HEK293 (cell line): ENCODE results near the gene TRIM72.

Experiments
- PRDM2 ChIP-seq: fragments of 450-650 bp; formaldehyde crosslinking; IDR thresholded peaks from 2 replicates; pipeline ENCODE4 v1.5.1; 2016; ENCODE audit warnings: missing biosample characterization, missing genetic modification characterization, borderline replicate concordance
- REST ChIP-seq: fragments of 450-650 bp; formaldehyde crosslinking; IDR thresholded peaks from 2 replicates; pipeline ENCODE4 v1.5.1; 2016; ENCODE audit warnings: missing biosample characterization, missing genetic modification characterization
- TCF7L2 ChIP-seq: IDR thresholded peaks from 2 replicates; pipeline ENCODE4 v1.6.1; 2011; ENCODE audit warnings: low read depth, mild to moderate bottlenecking, inconsistent platforms, low read length, moderate library complexity, borderline replicate concordance
- YY1 ChIP-seq: fragments of 450-650 bp; formaldehyde crosslinking; IDR thresholded peaks from 2 replicates; pipeline ENCODE4 v1.5.1; 2018; ENCODE audit warnings: missing biosample characterization, missing genetic modification characterization
- ZBTB1 ChIP-seq: fragments of 450-650 bp; formaldehyde crosslinking; IDR thresholded peaks from 2 replicates; pipeline ENCODE4 v1.5.1; 2016; ENCODE audit warnings: missing biosample characterization, missing genetic modification characterization
- ZNF174 ChIP-seq: fragments of 450-650 bp; formaldehyde crosslinking; IDR thresholded peaks from 2 replicates; pipeline ENCODE4 v1.5.0; 2017; ENCODE audit warnings: missing biosample characterization, mild to moderate bottlenecking, missing genetic modification characterization
- ZNF19 ChIP-seq: fragments of 450-650 bp; formaldehyde crosslinking; IDR thresholded peaks from 2 replicates; pipeline ENCODE4; 2016; ENCODE audit warnings: missing biosample characterization, missing genetic modification characterization, low read depth
- ZNF302 ChIP-seq: fragments of 450-650 bp; formaldehyde crosslinking; IDR thresholded peaks from 2 replicates; pipeline ENCODE4 v1.5.1; 2016; ENCODE audit warnings: missing biosample characterization, missing genetic modification characterization, low read depth
- ZNF544 ChIP-seq: fragments of 450-650 bp; formaldehyde crosslinking; IDR thresholded peaks from 2 replicates; pipeline ENCODE4 v1.5.0; 2017; ENCODE audit warnings: missing biosample characterization, missing genetic modification characterization
- ZNF645 ChIP-seq: fragments of 450-650 bp; formaldehyde crosslinking; IDR thresholded peaks from 2 replicates; pipeline ENCODE4; 2016; ENCODE audit warnings: missing biosample characterization, missing genetic modification characterization
- ZNF791 ChIP-seq: fragments of 450-650 bp; formaldehyde crosslinking; IDR thresholded peaks from 2 replicates; pipeline ENCODE4 v1.5.1; 2016; ENCODE audit warnings: missing biosample characterization, missing genetic modification characterization
- TF ChIP-seq, protein P1 (sequence below): fragments of 450-650 bp; formaldehyde crosslinking; IDR thresholded peaks from 2 replicates; pipeline ENCODE4 v1.5.1; 2016; ENCODE audit warnings: missing biosample characterization, missing genetic modification characterization
- TF ChIP-seq, protein P2 (sequence below): fragments of 450-650 bp; IDR thresholded peaks from 2 replicates; pipeline ENCODE4 v1.5.1; 2018; ENCODE audit warnings: missing biosample characterization, missing genetic modification characterization

GRCh38 chr16:31182391-31182790, 31.5 kb upstream of the TRIM72 start:
- TF ChIP-seq ZNF544 (no peak), ZBTB1 (no peak), REST (tag by site-specific recombination) (no peak), ZNF19 (tag by site-specific recombination) (no peak), ZNF791 (no peak), ZNF174 (tag by site-specific recombination) (no peak), ZNF645 (tag by site-specific recombination) (no peak), YY1 (tag by site-specific recombination) (no peak), ZNF302 (tag by site-specific recombination) (no peak), PRDM2 (tag by site-specific recombination) (no peak), TCF7L2 (no peak)
- TF ChIP-seq, protein P1, sequence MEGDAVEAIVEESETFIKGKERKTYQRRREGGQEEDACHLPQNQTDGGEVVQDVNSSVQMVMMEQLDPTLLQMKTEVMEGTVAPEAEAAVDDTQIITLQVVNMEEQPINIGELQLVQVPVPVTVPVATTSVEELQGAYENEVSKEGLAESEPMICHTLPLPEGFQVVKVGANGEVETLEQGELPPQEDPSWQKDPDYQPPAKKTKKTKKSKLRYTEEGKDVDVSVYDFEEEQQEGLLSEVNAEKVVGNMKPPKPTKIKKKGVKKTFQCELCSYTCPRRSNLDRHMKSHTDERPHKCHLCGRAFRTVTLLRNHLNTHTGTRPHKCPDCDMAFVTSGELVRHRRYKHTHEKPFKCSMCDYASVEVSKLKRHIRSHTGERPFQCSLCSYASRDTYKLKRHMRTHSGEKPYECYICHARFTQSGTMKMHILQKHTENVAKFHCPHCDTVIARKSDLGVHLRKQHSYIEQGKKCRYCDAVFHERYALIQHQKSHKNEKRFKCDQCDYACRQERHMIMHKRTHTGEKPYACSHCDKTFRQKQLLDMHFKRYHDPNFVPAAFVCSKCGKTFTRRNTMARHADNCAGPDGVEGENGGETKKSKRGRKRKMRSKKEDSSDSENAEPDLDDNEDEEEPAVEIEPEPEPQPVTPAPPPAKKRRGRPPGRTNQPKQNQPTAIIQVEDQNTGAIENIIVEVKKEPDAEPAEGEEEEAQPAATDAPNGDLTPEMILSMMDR (tag by site-specific recombination): no peak
- TF ChIP-seq, protein P2, sequence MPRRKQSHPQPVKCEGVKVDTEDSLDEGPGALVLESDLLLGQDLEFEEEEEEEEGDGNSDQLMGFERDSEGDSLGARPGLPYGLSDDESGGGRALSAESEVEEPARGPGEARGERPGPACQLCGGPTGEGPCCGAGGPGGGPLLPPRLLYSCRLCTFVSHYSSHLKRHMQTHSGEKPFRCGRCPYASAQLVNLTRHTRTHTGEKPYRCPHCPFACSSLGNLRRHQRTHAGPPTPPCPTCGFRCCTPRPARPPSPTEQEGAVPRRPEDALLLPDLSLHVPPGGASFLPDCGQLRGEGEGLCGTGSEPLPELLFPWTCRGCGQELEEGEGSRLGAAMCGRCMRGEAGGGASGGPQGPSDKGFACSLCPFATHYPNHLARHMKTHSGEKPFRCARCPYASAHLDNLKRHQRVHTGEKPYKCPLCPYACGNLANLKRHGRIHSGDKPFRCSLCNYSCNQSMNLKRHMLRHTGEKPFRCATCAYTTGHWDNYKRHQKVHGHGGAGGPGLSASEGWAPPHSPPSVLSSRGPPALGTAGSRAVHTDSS: no peak
